D341Med (cell line): ENCODE results near the gene PTPRO.

Experiments
- DNase-seq: peaks from one replicate; pipeline ENCODE4 v3.0.0; 2012; ENCODE audit warnings: low spot score

PTPRO gene

GRCh38 chr12:15322164-15323061, at the start of gene PTPRO:
Gene PTPRO (plus strand): TSS chr12:15322508.
- DNase-seq: peak; percentile 82

- DNase-seq: no peak
These were observed 48.4 kb upstream of the PTPRO start for GRCh38 chr12:15273896-15274295.

- DNase-seq: no peak
These were observed 47.7 kb upstream of the PTPRO start for GRCh38 chr12:15274561-15274967.

GRCh38 chr12:15276088-15276698, 46.1 kb upstream of the PTPRO start:
- peak; percentile 68 for DNase-seq

- DNase-seq: no peak
These were observed 43.3 kb upstream of the PTPRO start for GRCh38 chr12:15278816-15279658.

GRCh38 chr12:15280930-15281329, 41.4 kb upstream of the PTPRO start:
- DNase-seq: no peak

- no peak for DNase-seq
These were observed 33.1 kb upstream of the PTPRO start for GRCh38 chr12:15289192-15289591.

GRCh38 chr12:15293731-15294130, 28.6 kb upstream of the PTPRO start:
- no peak for DNase-seq

- DNase-seq: no peak
These were observed 22.4 kb upstream of the PTPRO start for GRCh38 chr12:15299947-15300346.

GRCh38 chr12:15304296-15304695, 18.0 kb upstream of the PTPRO start:
- DNase-seq: no peak

- DNase-seq: no peak
These were observed 15.7 kb upstream of the PTPRO start for GRCh38 chr12:15306605-15307004.

GRCh38 chr12:15307079-15307478, 15.2 kb upstream of the PTPRO start:
- no peak for DNase-seq

- DNase-seq: no peak
These were observed 3.5 kb upstream of the PTPRO start for GRCh38 chr12:15318841-15319240.

GRCh38 chr12:15320881-15321280, 1.4 kb upstream of the PTPRO start:
- no peak for DNase-seq

GRCh38 chr12:15323480-15323879, 1.2 kb downstream of the PTPRO start:
- DNase-seq: no peak

GRCh38 chr12:15329891-15330290, 7.6 kb downstream of the PTPRO start:
- no peak for DNase-seq

- DNase-seq: no peak
These were observed 11.9 kb downstream of the PTPRO start for GRCh38 chr12:15334225-15334624.

- DNase-seq: no peak
These were observed 13.7 kb downstream of the PTPRO start for GRCh38 chr12:15335959-15336358.

GRCh38 chr12:15336768-15337553, 14.7 kb downstream of the PTPRO start:
- no peak for DNase-seq

GRCh38 chr12:15341371-15341770, 19.1 kb downstream of the PTPRO start:
- no peak for DNase-seq

- DNase-seq: no peak
These were observed 22.3 kb downstream of the PTPRO start for GRCh38 chr12:15344561-15344960.

GRCh38 chr12:15346488-15346887, 24.2 kb downstream of the PTPRO start:
- no peak for DNase-seq
